DND-41 (cell line): ENCODE results near the gene STRN3.

Experiments
- ATAC-seq: fragments of 200-7000 bp; cut with Tn5 transposase; 3 replicates; pipeline ENCODE4 v1.9.1; 2021; ENCODE audit warnings: low read depth; ENCODE audit not compliant: insufficient read depth
- DNase-seq: peaks from one replicate; pipeline ENCODE4 v3.0.0-alpha.2; 2020
- H2AFZ ChIP-seq: 2 replicates; pipeline ENCODE4 v1.6.0; 2012; ENCODE audit warnings: low read depth, low read length
- H3K27ac ChIP-seq: 2 replicates; pipeline ENCODE4 v1.5.1; 2012; ENCODE audit warnings: low read length, inconsistent platforms
- H3K27me3 ChIP-seq: fragments of 200-600 bp; sonication (generic); 2 replicates; pipeline ENCODE4 v1.6.0; 2012; ENCODE audit warnings: low read length, mild to moderate bottlenecking, inconsistent platforms; ENCODE audit not compliant: insufficient read depth, poor library complexity
- H3K36me3 ChIP-seq: 2 replicates; pipeline ENCODE4 v1.5.1; 2012; ENCODE audit warnings: low read length, inconsistent platforms; ENCODE audit not compliant: insufficient read depth
- H3K4me1 ChIP-seq: 2 replicates; pipeline ENCODE4 v1.5.1; 2012; ENCODE audit warnings: mild to moderate bottlenecking, low read length; ENCODE audit not compliant: insufficient read depth
- H3K4me2 ChIP-seq: 2 replicates; pipeline ENCODE4 v1.6.0; 2012; ENCODE audit warnings: mild to moderate bottlenecking, moderate library complexity, low read length, inconsistent platforms; ENCODE audit not compliant: insufficient read depth
- H3K4me3 ChIP-seq, 2 experiments: fragments of 200-600 bp in 1 of 2; shearing (Covaris generic) in 1 of 2; 2 replicates each; pipeline ENCODE4 v1.5.1; 2012 to 2016; ENCODE audit warnings: inconsistent platforms in 2 of 2, low read length in 2 of 2, mild to moderate bottlenecking in 2 of 2, low read depth in 1 of 2, moderate library complexity in 1 of 2
- H3K79me2 ChIP-seq: 2 replicates; pipeline ENCODE4 v1.6.0; 2012; ENCODE audit warnings: low read length, inconsistent platforms; ENCODE audit not compliant: insufficient read depth
- H3K9ac ChIP-seq: 2 replicates; pipeline ENCODE4 v1.6.0; 2012; ENCODE audit warnings: low read depth, mild to moderate bottlenecking, inconsistent platforms, low read length, moderate library complexity
- H3K9me3 ChIP-seq: 2 replicates; pipeline ENCODE4 v1.5.1; 2012; ENCODE audit warnings: low read length, moderate library complexity, mild to moderate bottlenecking, inconsistent platforms; ENCODE audit not compliant: insufficient read depth, severe bottlenecking
- H4K20me1 ChIP-seq: 2 replicates; pipeline ENCODE4 v1.6.0; 2012; ENCODE audit warnings: low read length; ENCODE audit not compliant: insufficient read depth
- EZH2 ChIP-seq: IDR thresholded peaks from 3 replicates; pipeline ENCODE4 v1.6.1; 2012; ENCODE audit warnings: borderline replicate concordance, low read depth, mild to moderate bottlenecking, moderate library complexity, low read length, inconsistent platforms; ENCODE audit not compliant: severe bottlenecking
- TF ChIP-seq, protein P1 (sequence below): IDR thresholded peaks from 2 replicates; pipeline ENCODE4 v1.5.1; 2012; ENCODE audit warnings: borderline replicate concordance, low read length, moderate library complexity, mild to moderate bottlenecking; ENCODE audit not compliant: poor library complexity, severe bottlenecking; ENCODE audit errors: extremely low read depth

Gene STRN3

DNA sequence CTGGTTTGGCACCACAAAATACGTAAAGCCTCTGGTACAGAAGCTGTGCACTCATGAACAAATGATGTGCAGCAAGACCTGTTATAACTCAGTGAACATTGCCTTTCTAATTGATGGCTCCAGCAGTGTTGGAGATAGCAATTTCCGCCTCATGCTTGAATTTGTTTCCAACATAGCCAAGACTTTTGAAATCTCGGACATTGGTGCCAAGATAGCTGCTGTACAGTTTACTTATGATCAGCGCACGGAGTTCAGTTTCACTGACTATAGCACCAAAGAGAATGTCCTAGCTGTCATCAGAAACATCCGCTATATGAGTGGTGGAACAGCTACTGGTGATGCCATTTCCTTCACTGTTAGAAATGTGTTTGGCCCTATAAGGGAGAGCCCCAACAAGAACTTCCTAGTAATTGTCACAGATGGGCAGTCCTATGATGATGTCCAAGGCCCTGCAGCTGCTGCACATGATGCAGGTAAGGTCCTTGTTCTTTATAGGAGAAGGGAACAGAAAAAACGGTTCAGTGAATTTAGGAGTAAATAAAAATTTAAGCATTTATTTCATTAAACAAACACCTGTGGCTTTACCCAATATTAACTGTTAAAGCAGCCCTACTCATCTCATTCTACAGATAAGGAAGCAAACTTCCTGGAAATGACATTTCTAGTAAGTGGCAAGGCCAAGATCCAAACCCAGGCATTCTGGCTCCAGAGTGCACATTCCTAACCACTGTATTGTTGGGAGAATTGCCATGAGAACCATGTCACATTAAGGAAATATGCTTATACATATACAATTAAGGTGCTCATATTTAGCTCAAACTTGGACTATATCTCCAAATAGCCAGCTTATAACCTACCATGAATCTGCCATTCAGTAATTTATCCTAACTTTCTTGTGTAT is 140.1 kb downstream of the STRN3 start:
- Histone ChIP-seq H3K4me3 (no peak overlapping the region), H4K20me1 (no peaks in the 10 kb centered on the region), H3K4me2 (no peak overlapping the region), H3K79me2 (no peaks in the 10 kb centered on the region), H3K9ac (no peak overlapping the region), H2AFZ (no peak overlapping the region), H3K9me3 (no peaks in the 10 kb centered on the region), H3K27me3 (no peaks in the 10 kb centered on the region), H3K27ac (no peak overlapping the region), H3K4me1 (no peaks in the 10 kb centered on the region), H3K36me3 (no peaks in the 10 kb centered on the region)
- no peak for DNase-seq
- TF ChIP-seq, protein P1, sequence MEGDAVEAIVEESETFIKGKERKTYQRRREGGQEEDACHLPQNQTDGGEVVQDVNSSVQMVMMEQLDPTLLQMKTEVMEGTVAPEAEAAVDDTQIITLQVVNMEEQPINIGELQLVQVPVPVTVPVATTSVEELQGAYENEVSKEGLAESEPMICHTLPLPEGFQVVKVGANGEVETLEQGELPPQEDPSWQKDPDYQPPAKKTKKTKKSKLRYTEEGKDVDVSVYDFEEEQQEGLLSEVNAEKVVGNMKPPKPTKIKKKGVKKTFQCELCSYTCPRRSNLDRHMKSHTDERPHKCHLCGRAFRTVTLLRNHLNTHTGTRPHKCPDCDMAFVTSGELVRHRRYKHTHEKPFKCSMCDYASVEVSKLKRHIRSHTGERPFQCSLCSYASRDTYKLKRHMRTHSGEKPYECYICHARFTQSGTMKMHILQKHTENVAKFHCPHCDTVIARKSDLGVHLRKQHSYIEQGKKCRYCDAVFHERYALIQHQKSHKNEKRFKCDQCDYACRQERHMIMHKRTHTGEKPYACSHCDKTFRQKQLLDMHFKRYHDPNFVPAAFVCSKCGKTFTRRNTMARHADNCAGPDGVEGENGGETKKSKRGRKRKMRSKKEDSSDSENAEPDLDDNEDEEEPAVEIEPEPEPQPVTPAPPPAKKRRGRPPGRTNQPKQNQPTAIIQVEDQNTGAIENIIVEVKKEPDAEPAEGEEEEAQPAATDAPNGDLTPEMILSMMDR: no peak
- TF ChIP-seq EZH2: no peak
- ATAC-seq: no peak

DNA sequence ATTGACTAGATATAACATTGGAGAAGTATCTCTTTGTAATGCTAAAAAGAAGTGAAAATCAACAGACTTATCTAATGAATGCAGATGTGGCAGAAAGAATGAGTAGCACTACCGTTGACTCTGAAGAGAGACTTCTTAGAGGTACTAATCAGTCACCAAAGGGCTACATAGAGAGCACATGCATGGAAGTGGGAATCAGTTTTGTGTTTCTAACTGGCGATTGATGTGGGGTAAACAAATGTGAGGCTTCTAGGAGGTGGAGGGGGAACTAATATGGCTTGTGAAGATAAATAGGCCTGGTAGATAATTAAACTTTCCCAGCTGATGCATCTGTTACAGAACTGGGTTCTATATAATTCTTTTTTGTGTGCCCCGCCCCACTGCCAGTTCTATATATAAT is 141.3 kb downstream of the STRN3 start:
- H3K79me2 ChIP-seq: no peaks in the 10 kb centered on the region
- no peaks in the 10 kb centered on the region for H4K20me1 ChIP-seq
- TF ChIP-seq, protein P1: no peak
- no peak for TF ChIP-seq EZH2
- no peaks in the 10 kb centered on the region for H3K27me3 ChIP-seq
- H3K4me3 ChIP-seq: no peak overlapping the region
- no peaks in the 10 kb centered on the region for H3K9me3 ChIP-seq
- no peak overlapping the region for H3K9ac ChIP-seq
- H3K4me1 ChIP-seq: no peaks in the 10 kb centered on the region
- ATAC-seq (no peak), DNase-seq (no peak)
- no peak overlapping the region for H2AFZ ChIP-seq
- H3K4me2 ChIP-seq: no peak overlapping the region
- H3K36me3 ChIP-seq: no peaks in the 10 kb centered on the region
- H3K27ac ChIP-seq: no peak overlapping the region

DNA sequence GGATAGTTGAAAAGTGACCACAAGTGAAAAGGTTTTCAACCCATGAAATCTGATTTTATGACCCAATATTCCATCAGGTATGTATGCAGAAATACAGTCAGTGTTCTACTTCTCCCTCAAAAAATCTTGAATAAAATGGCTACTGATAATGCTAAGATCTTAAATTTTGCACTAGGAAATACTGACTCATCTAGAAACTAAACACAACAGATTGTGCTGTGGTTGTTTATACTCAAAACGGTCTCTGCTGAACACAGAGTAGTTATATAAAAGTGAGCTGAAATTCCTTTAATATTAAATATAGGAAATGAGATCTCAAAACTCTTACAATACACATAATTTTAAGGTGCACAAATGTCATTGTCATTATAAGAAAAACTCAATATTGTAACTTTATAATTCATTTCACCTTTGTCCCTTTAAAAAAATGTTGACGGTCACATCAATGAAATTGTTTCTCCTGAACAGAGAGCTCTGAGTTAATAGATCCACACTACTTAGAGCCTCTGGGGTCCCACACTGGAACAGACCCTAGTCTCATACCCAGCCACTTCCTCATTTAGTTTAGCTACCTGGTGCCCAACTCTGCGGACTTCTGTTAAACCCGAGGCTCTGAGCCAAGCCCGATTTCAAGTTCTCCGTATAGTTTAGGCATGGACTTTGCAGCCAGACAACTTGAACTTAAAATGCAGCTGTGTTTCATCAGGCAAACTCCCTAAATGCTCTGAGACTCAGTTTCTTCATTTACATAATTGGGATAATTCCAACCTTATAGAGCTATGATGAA is 142.5 kb downstream of the STRN3 start:
- TF ChIP-seq EZH2: no peak
- TF ChIP-seq, protein P1: no peak
- DNase-seq (no peak), ATAC-seq (no peak)
- H3K9me3 ChIP-seq: no peaks in the 10 kb centered on the region
- no peak overlapping the region for H3K4me2 ChIP-seq
- H4K20me1 ChIP-seq: no peaks in the 10 kb centered on the region
- H3K36me3 ChIP-seq: no peaks in the 10 kb centered on the region
- H2AFZ ChIP-seq: no peak overlapping the region
- no peaks in the 10 kb centered on the region for H3K79me2 ChIP-seq
- H3K4me1 ChIP-seq: no peaks in the 10 kb centered on the region
- H3K27me3 ChIP-seq: no peaks in the 10 kb centered on the region
- H3K27ac ChIP-seq: no peak overlapping the region
- H3K9ac ChIP-seq: no peak overlapping the region
- H3K4me3 ChIP-seq: no peak overlapping the region
